PC-9 (cell line): ENCODE measurements around the gene SLC24A4.

Experiments
- EZH2 ChIP-seq: fragments of 200-600 bp; sonication (generic); IDR thresholded peaks from 2 replicates; pipeline ENCODE4 v1.8.0; 2017; ENCODE audit warnings: antibody characterized with exemption, low read depth
- TF ChIP-seq, protein P1 (sequence below): fragments of 200-600 bp; sonication (generic); conservative IDR thresholded peaks from 2 replicates; pipeline ENCODE4 v1.6.1; 2017; ENCODE audit warnings: mixed run types, antibody characterized with exemption, mild to moderate bottlenecking, moderate library complexity

DNA sequence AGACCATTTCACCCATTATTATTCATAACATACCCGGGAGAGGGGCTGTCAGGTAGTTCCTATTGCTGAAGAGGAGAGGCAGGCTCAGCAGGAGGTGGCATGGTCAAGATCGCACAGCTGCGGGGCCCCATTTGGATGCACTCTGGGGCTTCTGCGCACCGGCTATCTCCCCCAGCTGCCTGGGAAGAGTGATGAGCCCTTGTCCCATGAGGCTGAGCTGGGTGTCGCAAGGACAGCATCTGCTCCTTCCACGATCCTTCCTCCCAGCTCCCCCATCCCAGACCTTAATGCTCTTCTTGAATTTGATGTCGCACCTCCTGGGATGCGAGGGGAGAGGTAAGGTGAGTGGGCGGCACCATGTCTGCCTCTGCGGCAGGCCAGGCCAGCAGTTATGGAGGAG, 62.6 kb downstream of the SLC24A4 start:
- TF ChIP-seq, protein P1, sequence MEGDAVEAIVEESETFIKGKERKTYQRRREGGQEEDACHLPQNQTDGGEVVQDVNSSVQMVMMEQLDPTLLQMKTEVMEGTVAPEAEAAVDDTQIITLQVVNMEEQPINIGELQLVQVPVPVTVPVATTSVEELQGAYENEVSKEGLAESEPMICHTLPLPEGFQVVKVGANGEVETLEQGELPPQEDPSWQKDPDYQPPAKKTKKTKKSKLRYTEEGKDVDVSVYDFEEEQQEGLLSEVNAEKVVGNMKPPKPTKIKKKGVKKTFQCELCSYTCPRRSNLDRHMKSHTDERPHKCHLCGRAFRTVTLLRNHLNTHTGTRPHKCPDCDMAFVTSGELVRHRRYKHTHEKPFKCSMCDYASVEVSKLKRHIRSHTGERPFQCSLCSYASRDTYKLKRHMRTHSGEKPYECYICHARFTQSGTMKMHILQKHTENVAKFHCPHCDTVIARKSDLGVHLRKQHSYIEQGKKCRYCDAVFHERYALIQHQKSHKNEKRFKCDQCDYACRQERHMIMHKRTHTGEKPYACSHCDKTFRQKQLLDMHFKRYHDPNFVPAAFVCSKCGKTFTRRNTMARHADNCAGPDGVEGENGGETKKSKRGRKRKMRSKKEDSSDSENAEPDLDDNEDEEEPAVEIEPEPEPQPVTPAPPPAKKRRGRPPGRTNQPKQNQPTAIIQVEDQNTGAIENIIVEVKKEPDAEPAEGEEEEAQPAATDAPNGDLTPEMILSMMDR, result no peak
- no peak for TF ChIP-seq EZH2
